ENCODE results near the gene TMEM127. TPM values are rescaled to one million over a fixed set of nuclear protein-coding genes. Genes with fewer than 3 reads are reported as not detected.

Gene TMEM127
- total RNA-seq, 1 donor from 2014 or later: 40.0 TPM

- no peaks in the 10 kb centered on the region for H3K36me3 ChIP-seq
- H3K27me3 ChIP-seq: no peaks in the 10 kb centered on the region
- intact Hi-C loops (cut with DNase I): no loop called here
- H3K9me3 ChIP-seq: no peaks in the 10 kb centered on the region
- no peak for DNase-seq (ENCODE audit: extremely low spot score in 2 of 2)
- H3K27ac ChIP-seq: no peak overlapping the region
- no peak overlapping the region for H3K4me3 ChIP-seq
- H3K4me1 ChIP-seq: peaks cover 8% of the 10 kb centered on the region
- TF ChIP-seq POLR2A (IDR thresholded peaks at IDR 0.05): no peak
- TF ChIP-seq, protein P1, sequence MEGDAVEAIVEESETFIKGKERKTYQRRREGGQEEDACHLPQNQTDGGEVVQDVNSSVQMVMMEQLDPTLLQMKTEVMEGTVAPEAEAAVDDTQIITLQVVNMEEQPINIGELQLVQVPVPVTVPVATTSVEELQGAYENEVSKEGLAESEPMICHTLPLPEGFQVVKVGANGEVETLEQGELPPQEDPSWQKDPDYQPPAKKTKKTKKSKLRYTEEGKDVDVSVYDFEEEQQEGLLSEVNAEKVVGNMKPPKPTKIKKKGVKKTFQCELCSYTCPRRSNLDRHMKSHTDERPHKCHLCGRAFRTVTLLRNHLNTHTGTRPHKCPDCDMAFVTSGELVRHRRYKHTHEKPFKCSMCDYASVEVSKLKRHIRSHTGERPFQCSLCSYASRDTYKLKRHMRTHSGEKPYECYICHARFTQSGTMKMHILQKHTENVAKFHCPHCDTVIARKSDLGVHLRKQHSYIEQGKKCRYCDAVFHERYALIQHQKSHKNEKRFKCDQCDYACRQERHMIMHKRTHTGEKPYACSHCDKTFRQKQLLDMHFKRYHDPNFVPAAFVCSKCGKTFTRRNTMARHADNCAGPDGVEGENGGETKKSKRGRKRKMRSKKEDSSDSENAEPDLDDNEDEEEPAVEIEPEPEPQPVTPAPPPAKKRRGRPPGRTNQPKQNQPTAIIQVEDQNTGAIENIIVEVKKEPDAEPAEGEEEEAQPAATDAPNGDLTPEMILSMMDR (IDR thresholded peaks at IDR 0.05): no peak
These were observed 26.0 kb downstream of the TMEM127 start for GRCh38 chr2:96239745-96240264.

DNA sequence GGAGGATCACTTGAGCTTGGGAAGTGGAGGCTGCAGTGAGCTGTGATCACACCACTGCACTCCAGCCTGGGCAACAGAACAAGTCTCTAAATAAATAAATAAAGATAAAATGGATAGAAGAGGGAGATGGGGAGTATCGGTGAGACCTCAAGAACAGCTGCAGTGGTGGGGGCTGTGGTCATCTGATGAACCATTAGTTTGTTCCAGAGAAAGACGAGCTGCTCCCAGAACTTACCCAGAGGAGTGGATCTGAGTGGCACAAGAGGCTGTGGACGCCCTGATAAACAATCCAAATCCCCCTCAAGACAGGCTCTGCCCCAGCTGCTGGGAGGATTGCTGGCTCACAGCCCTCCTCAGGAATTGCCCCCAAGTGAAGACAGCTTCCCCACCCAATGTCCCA, 26.7 kb downstream of the TMEM127 start:
- Histone ChIP-seq H3K9me3 (no peaks in the 10 kb centered on the region), H3K27ac (no peak overlapping the region), H3K4me1 (peaks cover 8% of the 10 kb centered on the region), H3K27me3 (no peaks in the 10 kb centered on the region), H3K36me3 (no peaks in the 10 kb centered on the region), H3K4me3 (no peak overlapping the region)
- intact Hi-C loops (cut with DNase I): no loop called here
- no peak for TF ChIP-seq POLR2AphosphoS5 (IDR thresholded peaks at IDR 0.05; ENCODE audit: insufficient read depth in 1 of 2, low read depth in 1 of 2)
- TF ChIP-seq, protein P1 (IDR thresholded peaks at IDR 0.05): no peak
- TF ChIP-seq POLR2A (IDR thresholded peaks at IDR 0.05): no peak
- DNase-seq (ENCODE audit: extremely low spot score in 2 of 2): no peak

DNA sequence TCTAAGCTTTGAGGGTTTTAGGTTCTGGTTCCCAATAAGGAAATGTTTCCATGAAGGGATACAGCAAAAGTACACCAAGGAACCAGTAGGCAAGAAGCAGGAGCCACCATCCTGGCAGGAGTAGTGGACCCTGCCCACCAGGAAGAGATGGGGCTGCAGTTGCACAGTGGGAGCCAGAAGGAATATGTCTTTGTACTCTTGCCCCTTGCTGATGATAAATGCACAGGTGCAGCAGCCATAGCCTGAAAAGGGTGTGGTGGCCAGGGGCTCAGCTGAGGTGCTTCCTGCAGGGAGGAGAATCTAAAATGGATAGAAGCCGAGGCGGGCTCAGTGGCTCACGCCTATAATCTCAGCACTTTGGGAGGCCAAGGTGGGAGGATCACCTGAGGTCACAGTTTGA, 27.5 kb downstream of the TMEM127 start:
- Histone ChIP-seq H3K9me3 (no peaks in the 10 kb centered on the region), H3K4me3 (no peak overlapping the region), H3K36me3 (no peaks in the 10 kb centered on the region), H3K27me3 (no peaks in the 10 kb centered on the region), H3K4me1 (peaks cover 8% of the 10 kb centered on the region), H3K27ac (no peak overlapping the region)
- no peak for DNase-seq (ENCODE audit: extremely low spot score in 2 of 2)
- intact Hi-C loops (cut with DNase I): no loop called here
- TF ChIP-seq POLR2A (IDR thresholded peaks at IDR 0.05) (no peak), POLR2AphosphoS5 (IDR thresholded peaks at IDR 0.05; ENCODE audit: insufficient read depth in 1 of 2, low read depth in 1 of 2) (no peak)
- TF ChIP-seq, protein P1 (IDR thresholded peaks at IDR 0.05): no peak

GRCh38 chr2:96236882-96237281, 28.9 kb downstream of the TMEM127 start:
- H3K27ac ChIP-seq: no peak overlapping the region
- peaks cover under 1% of the 10 kb centered on the region for H3K4me1 ChIP-seq
- DNase-seq (ENCODE audit: extremely low spot score in 2 of 2): no peak
- no peak for TF ChIP-seq POLR2A (IDR thresholded peaks at IDR 0.05)
- TF ChIP-seq, protein P1 (IDR thresholded peaks at IDR 0.05): no peak
- TF ChIP-seq POLR2AphosphoS5 (IDR thresholded peaks at IDR 0.05; ENCODE audit: insufficient read depth in 1 of 2, low read depth in 1 of 2): no peak
- H3K4me3 ChIP-seq: no peak overlapping the region
- H3K9me3 ChIP-seq: no peaks in the 10 kb centered on the region
- intact Hi-C loops (cut with DNase I): no loop called here
- H3K36me3 ChIP-seq: no peaks in the 10 kb centered on the region
- H3K27me3 ChIP-seq: no peaks in the 10 kb centered on the region

GRCh38 chr2:96233880-96234316, 31.9 kb downstream of the TMEM127 start:
- Histone ChIP-seq H3K27ac (no peak overlapping the region), H3K4me1 (no peaks in the 10 kb centered on the region), H3K27me3 (no peaks in the 10 kb centered on the region), H3K4me3 (no peak overlapping the region), H3K9me3 (no peaks in the 10 kb centered on the region), H3K36me3 (no peaks in the 10 kb centered on the region)
- intact Hi-C loops (cut with DNase I): no loop called here
- no peak for DNase-seq (ENCODE audit: extremely low spot score in 2 of 2)
- TF ChIP-seq POLR2AphosphoS5 (IDR thresholded peaks at IDR 0.05; ENCODE audit: insufficient read depth in 1 of 2, low read depth in 1 of 2): no peak

All from vagina (tissue), 2 donors.